Measurements from ENCODE around the gene CRB1.

The CRB1 gene

GRCh38 chr1:197526736-197527371, 258.8 kb downstream of the CRB1 start:
- no peak for DNase-seq (ENCODE audit: low read depth in 3 of 3)
